ENCODE data around the gene WWOX.

Gene WWOX

GRCh38 chr16:78996790-78997189 is 897.3 kb downstream of the WWOX start:
- no peak overlapping the region for H3K4me3 ChIP-seq (ENCODE audit: low read length)
- no peaks in the 10 kb centered on the region for H3K4me1 ChIP-seq (ENCODE audit: control insufficient read depth, insufficient read depth, low read length)
- no peak for DNase-seq (ENCODE audit: low read depth)
- H3K36me3 ChIP-seq (ENCODE audit: control insufficient read depth, insufficient read depth, low read length, severe bottlenecking), result no peaks in the 10 kb centered on the region
- no peak overlapping the region for H3K9ac ChIP-seq (ENCODE audit: low read length)
- no peaks in the 10 kb centered on the region for H3K27me3 ChIP-seq (replicated peaks; ENCODE audit: control insufficient read depth, insufficient read depth, low read length)
- no peaks in the 10 kb centered on the region for H3K9me3 ChIP-seq (ENCODE audit: control insufficient read depth, low read length)

GRCh38 chr16:78998879-78999278 is 899.4 kb downstream of the WWOX start:
- Histone ChIP-seq H3K27me3 (replicated peaks; ENCODE audit: control insufficient read depth, insufficient read depth, low read length) (no peaks in the 10 kb centered on the region), H3K36me3 (ENCODE audit: control insufficient read depth, insufficient read depth, low read length, severe bottlenecking) (no peaks in the 10 kb centered on the region), H3K9me3 (ENCODE audit: control insufficient read depth, low read length) (no peaks in the 10 kb centered on the region), H3K9ac (ENCODE audit: low read length) (no peak overlapping the region), H3K4me3 (ENCODE audit: low read length) (no peak overlapping the region), H3K4me1 (ENCODE audit: control insufficient read depth, insufficient read depth, low read length) (no peaks in the 10 kb centered on the region)
- DNase-seq (ENCODE audit: low read depth), result no peak

DNA sequence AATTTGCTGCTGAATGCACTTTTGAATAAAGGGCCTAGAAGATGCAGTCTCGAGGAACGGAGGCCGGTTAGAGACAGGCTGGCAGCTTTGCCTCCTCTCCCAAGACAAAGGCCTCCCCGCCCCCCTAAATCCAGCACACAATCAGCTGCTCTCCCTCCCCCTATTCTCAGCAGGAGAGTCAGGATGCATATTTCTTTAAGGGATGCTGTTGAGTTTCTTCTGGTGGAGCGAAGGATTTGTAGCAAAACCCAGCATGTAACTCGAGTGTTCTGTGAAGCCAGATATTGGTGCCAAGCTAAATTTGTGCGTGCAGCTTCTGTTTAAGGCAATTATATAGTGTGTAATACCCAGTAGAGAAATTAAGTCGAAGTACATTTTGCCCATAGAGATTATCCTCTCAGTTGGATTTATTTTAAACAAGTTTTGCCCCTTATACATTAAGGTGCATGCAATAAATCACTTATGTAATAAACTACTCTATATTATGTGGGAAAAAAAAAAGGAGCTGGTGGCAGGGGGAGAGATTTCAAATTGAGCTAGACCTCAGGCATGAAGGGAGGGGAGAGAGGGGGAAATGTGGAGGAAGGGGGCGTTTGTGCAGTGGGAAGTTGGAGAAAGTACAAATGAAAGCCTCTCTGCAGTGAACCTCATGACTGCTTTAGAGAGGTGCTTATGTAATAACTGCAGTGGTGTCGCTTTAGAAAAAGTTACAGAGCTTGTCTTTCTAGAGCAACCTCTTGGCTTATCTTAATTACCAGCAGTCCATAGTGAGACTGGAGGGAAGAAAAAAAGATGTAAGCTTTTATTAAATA is 901.9 kb downstream of the WWOX start:
- H3K9me3 ChIP-seq (ENCODE audit: control insufficient read depth, low read length), result no peaks in the 10 kb centered on the region
- no peak overlapping the region for H3K4me3 ChIP-seq (ENCODE audit: low read length)
- no peak overlapping the region for H3K9ac ChIP-seq (ENCODE audit: low read length)
- no peaks in the 10 kb centered on the region for H3K36me3 ChIP-seq (ENCODE audit: control insufficient read depth, insufficient read depth, low read length, severe bottlenecking)
- no peaks in the 10 kb centered on the region for H3K27me3 ChIP-seq (replicated peaks; ENCODE audit: control insufficient read depth, insufficient read depth, low read length)
- no peak for DNase-seq (ENCODE audit: low read depth)
- H3K4me1 ChIP-seq (ENCODE audit: control insufficient read depth, insufficient read depth, low read length), result no peaks in the 10 kb centered on the region

DNA sequence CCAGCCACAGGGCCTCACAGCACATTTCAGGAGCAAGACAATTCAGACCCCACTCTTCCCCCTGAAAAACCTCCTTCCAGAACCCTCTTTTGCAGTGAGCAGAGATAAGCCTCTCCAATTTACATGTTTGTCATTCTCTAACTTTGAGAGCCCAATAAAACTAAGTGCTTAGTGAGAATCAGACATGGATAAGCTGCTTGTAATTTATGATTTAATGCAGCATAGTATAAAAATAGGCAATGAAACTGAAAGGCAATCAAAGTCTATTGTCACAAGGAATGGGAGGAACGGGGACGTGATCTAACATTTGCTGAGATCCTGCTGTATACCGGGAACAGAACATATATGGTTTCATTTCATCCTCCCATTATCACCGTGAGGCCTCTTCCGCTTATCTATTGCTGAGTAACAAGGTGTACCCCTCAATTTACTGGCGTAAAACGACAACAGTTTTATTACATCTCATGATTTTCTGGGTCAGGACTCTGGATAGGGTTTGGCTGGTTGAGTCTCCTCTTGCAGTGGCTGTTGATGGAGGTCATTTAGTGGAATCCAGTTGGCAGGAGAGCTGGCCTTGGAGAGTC is 903.7 kb downstream of the WWOX start:
- DNase-seq (ENCODE audit: low read depth), result no peak
- no peaks in the 10 kb centered on the region for H3K36me3 ChIP-seq (ENCODE audit: control insufficient read depth, insufficient read depth, low read length, severe bottlenecking)
- H3K4me3 ChIP-seq (ENCODE audit: low read length), result no peak overlapping the region
- no peaks in the 10 kb centered on the region for H3K27me3 ChIP-seq (replicated peaks; ENCODE audit: control insufficient read depth, insufficient read depth, low read length)
- no peaks in the 10 kb centered on the region for H3K9me3 ChIP-seq (ENCODE audit: control insufficient read depth, low read length)
- no peaks in the 10 kb centered on the region for H3K4me1 ChIP-seq (ENCODE audit: control insufficient read depth, insufficient read depth, low read length)
- H3K9ac ChIP-seq (ENCODE audit: low read length), result no peak overlapping the region

DNA sequence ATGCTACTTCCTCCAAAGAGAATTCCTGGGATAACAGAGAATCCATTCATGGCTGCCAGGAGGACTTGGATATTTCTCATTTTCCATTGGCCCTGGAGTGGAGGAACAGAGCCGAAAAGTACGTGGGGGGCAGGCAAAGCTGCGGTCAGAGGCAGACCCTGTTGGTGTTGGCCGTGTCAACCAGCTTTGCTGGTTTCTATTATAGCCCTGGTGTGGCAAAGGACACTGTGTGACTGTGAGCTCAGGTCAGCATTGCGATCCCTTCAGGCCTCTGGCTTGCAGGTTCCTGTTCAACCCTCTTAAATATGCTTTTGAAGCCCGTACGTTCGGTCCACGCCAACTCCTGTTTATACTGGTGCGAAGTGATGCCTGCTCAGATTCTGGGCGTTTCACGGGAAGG is 904.9 kb downstream of the WWOX start:
- H3K9me3 ChIP-seq (ENCODE audit: control insufficient read depth, low read length), result no peaks in the 10 kb centered on the region
- no peak overlapping the region for H3K9ac ChIP-seq (ENCODE audit: low read length)
- H3K36me3 ChIP-seq (ENCODE audit: control insufficient read depth, insufficient read depth, low read length, severe bottlenecking), result no peaks in the 10 kb centered on the region
- no peaks in the 10 kb centered on the region for H3K4me1 ChIP-seq (ENCODE audit: control insufficient read depth, insufficient read depth, low read length)
- H3K27me3 ChIP-seq (replicated peaks; ENCODE audit: control insufficient read depth, insufficient read depth, low read length), result no peaks in the 10 kb centered on the region
- no peak for DNase-seq (ENCODE audit: low read depth)
- no peak overlapping the region for H3K4me3 ChIP-seq (ENCODE audit: low read length)

DNA sequence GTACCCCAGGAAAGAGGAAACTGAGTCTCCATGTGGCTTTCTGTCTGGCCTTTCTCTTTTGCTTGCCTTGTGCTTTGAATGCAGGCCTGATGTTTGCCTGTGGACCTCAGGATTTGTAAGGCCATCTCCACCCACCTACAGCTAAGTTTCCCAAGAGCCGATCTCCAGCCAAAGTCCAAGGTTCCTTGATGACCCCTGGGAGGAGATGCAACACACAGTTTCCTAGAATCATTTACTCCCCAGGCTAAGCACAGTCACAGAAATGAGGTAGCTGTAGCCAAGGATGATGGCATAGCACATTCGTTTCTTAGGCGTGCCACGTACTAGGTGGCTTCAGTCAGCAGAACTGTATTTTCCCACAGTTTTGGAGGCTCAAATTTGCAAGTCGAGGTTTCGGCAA is 905.6 kb downstream of the WWOX start:
- Histone ChIP-seq H3K4me3 (ENCODE audit: low read length) (no peak overlapping the region), H3K27me3 (replicated peaks; ENCODE audit: control insufficient read depth, insufficient read depth, low read length) (no peaks in the 10 kb centered on the region), H3K4me1 (ENCODE audit: control insufficient read depth, insufficient read depth, low read length) (no peaks in the 10 kb centered on the region), H3K9ac (ENCODE audit: low read length) (no peak overlapping the region), H3K36me3 (ENCODE audit: control insufficient read depth, insufficient read depth, low read length, severe bottlenecking) (no peaks in the 10 kb centered on the region), H3K9me3 (ENCODE audit: control insufficient read depth, low read length) (no peaks in the 10 kb centered on the region)
- DNase-seq (ENCODE audit: low read depth), result no peak

DNA sequence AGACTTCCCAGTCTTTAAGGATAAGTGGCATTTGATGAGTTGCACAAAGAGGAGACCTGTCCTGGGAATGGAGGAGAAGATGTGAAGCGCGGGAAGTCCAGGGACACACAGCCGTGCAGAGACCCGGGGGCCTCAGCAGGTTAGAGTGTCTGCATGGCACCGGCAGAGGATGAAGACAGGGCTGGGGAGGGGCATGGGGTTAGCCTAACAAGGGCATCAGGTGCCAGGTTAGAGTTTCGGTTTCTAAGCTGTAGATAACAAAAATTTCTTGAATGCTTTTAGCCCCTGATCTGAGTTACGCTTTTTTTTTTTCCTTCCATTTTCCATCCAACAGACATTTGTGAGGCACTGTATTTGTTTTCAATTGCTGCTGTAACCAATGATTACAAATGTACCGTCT is 906.8 kb downstream of the WWOX start:
- Histone ChIP-seq H3K9ac (ENCODE audit: low read length) (no peak overlapping the region), H3K36me3 (ENCODE audit: control insufficient read depth, insufficient read depth, low read length, severe bottlenecking) (no peaks in the 10 kb centered on the region), H3K9me3 (ENCODE audit: control insufficient read depth, low read length) (no peaks in the 10 kb centered on the region), H3K4me3 (ENCODE audit: low read length) (no peak overlapping the region), H3K27me3 (replicated peaks; ENCODE audit: control insufficient read depth, insufficient read depth, low read length) (no peaks in the 10 kb centered on the region), H3K4me1 (ENCODE audit: control insufficient read depth, insufficient read depth, low read length) (no peaks in the 10 kb centered on the region)
- no peak for DNase-seq (ENCODE audit: low read depth)

DNA sequence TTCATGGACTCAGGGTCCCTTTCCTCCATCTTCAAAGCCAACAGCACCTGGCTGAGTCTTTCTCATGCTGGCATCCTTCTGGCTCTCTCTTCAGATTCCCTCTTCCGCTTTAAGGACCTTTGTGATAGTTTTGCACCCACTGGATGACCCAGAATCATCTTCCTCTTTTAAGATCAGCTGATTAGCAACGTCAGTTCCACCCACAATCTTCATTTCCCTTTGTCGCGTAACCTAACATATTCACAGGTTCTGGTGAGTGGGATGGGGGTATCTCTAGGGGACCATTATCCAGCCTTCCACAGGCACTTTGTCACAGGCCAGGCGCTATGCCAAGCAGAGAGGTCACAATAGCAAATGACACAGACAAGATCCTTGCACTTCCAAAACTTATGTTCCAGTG is 907.3 kb downstream of the WWOX start:
- Histone ChIP-seq H3K27me3 (replicated peaks; ENCODE audit: control insufficient read depth, insufficient read depth, low read length) (no peaks in the 10 kb centered on the region), H3K9me3 (ENCODE audit: control insufficient read depth, low read length) (no peaks in the 10 kb centered on the region), H3K4me3 (ENCODE audit: low read length) (no peak overlapping the region), H3K36me3 (ENCODE audit: control insufficient read depth, insufficient read depth, low read length, severe bottlenecking) (no peaks in the 10 kb centered on the region), H3K9ac (ENCODE audit: low read length) (no peak overlapping the region), H3K4me1 (ENCODE audit: control insufficient read depth, insufficient read depth, low read length) (no peaks in the 10 kb centered on the region)
- DNase-seq (ENCODE audit: low read depth), result no peak

- Histone ChIP-seq H3K9ac (ENCODE audit: low read length) (no peak overlapping the region), H3K4me3 (ENCODE audit: low read length) (no peak overlapping the region), H3K4me1 (ENCODE audit: control insufficient read depth, insufficient read depth, low read length) (no peaks in the 10 kb centered on the region), H3K27me3 (replicated peaks; ENCODE audit: control insufficient read depth, insufficient read depth, low read length) (no peaks in the 10 kb centered on the region), H3K36me3 (ENCODE audit: control insufficient read depth, insufficient read depth, low read length, severe bottlenecking) (no peaks in the 10 kb centered on the region), H3K9me3 (ENCODE audit: control insufficient read depth, low read length) (no peaks in the 10 kb centered on the region)
- no peak for DNase-seq (ENCODE audit: low read depth)
Observed at GRCh38 chr16:79007614-79008013, 908.2 kb downstream of the WWOX start.

GRCh38 chr16:79008036-79008868 is 908.8 kb downstream of the WWOX start:
- no peaks in the 10 kb centered on the region for H3K9me3 ChIP-seq (ENCODE audit: control insufficient read depth, low read length)
- no peaks in the 10 kb centered on the region for H3K27me3 ChIP-seq (replicated peaks; ENCODE audit: control insufficient read depth, insufficient read depth, low read length)
- H3K9ac ChIP-seq (ENCODE audit: low read length), result no peak overlapping the region
- H3K4me3 ChIP-seq (ENCODE audit: low read length), result no peak overlapping the region
- H3K4me1 ChIP-seq (ENCODE audit: control insufficient read depth, insufficient read depth, low read length), result no peaks in the 10 kb centered on the region
- no peaks in the 10 kb centered on the region for H3K36me3 ChIP-seq (ENCODE audit: control insufficient read depth, insufficient read depth, low read length, severe bottlenecking)
- DNase-seq (ENCODE audit: low read depth), result no peak

GRCh38 chr16:79008869-79009179 is 909.4 kb downstream of the WWOX start:
- Histone ChIP-seq H3K27me3 (replicated peaks; ENCODE audit: control insufficient read depth, insufficient read depth, low read length) (no peaks in the 10 kb centered on the region), H3K9me3 (ENCODE audit: control insufficient read depth, low read length) (no peaks in the 10 kb centered on the region), H3K9ac (ENCODE audit: low read length) (no peak overlapping the region), H3K36me3 (ENCODE audit: control insufficient read depth, insufficient read depth, low read length, severe bottlenecking) (no peaks in the 10 kb centered on the region), H3K4me3 (ENCODE audit: low read length) (no peak overlapping the region), H3K4me1 (ENCODE audit: control insufficient read depth, insufficient read depth, low read length) (no peaks in the 10 kb centered on the region)
- DNase-seq (ENCODE audit: low read depth), result no peak
